ENCODE results near the gene MYMX. TPM values are rescaled to one million over a fixed set of nuclear protein-coding genes. Genes with fewer than 3 reads are reported as not detected.
"Not testable (repeated sequence)": the region's sequence is repeated elsewhere in the genome, so short reads cannot be mapped to it uniquely, and the experiment has no call there.

MYMX gene
- total and polyA plus RNA-seq, 2 donors from 2014 or later = 1.1 to 2.2 TPM

DNA sequence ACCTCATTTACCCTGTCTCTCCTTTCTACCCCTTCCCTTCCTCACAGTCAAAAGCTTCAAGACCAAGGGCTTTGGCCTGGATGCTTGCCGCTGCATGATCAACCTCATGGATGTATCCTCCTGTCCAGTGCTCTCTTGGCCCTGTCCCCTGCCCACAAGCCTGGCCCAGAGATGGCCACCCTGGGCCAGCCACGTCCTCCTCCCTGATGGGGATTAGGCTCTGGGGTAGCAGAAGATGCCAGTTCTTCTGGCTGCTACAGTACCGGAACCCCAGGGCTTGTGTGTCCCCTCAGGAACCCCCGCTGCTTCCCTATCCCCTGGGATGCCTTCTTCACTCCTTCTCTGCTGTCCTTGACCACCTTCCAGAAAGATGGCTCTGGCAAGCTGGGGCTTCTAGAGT lies 35.8 kb upstream of the MYMX start:
- intact Hi-C loops (cut with DNase I) = no loop called here
- no peaks in the 10 kb centered on the region for H3K9me3 ChIP-seq (ENCODE audit: control insufficient read depth in 2 of 3, insufficient read depth in 1 of 3, low read length in 3 of 3)
- FAIRE-seq (no peak), DNase-seq (peak in 1 of 5 donors; percentile 34)
- H3K27me3 ChIP-seq (ENCODE audit: control insufficient read depth, insufficient read depth, low read length) = no peaks in the 10 kb centered on the region
- TF ChIP-seq, protein P1, sequence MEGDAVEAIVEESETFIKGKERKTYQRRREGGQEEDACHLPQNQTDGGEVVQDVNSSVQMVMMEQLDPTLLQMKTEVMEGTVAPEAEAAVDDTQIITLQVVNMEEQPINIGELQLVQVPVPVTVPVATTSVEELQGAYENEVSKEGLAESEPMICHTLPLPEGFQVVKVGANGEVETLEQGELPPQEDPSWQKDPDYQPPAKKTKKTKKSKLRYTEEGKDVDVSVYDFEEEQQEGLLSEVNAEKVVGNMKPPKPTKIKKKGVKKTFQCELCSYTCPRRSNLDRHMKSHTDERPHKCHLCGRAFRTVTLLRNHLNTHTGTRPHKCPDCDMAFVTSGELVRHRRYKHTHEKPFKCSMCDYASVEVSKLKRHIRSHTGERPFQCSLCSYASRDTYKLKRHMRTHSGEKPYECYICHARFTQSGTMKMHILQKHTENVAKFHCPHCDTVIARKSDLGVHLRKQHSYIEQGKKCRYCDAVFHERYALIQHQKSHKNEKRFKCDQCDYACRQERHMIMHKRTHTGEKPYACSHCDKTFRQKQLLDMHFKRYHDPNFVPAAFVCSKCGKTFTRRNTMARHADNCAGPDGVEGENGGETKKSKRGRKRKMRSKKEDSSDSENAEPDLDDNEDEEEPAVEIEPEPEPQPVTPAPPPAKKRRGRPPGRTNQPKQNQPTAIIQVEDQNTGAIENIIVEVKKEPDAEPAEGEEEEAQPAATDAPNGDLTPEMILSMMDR (IDR thresholded peaks at IDR 0.05; ENCODE audit: borderline replicate concordance, extremely low read depth, insufficient read depth) = no peak
- H3K4me3 ChIP-seq (ENCODE audit: low read length in 3 of 3) = no peak overlapping the region
- H3K36me3 ChIP-seq (ENCODE audit: control insufficient read depth in 2 of 3, insufficient read depth in 3 of 3, low read length in 3 of 3) = no peaks in the 10 kb centered on the region
- no peak overlapping the region for H3K27ac ChIP-seq (ENCODE audit: low read depth in 2 of 2, low read length in 2 of 2)
- H3K9ac ChIP-seq (ENCODE audit: low read length in 3 of 3) = no peak overlapping the region
- no peaks in the 10 kb centered on the region for H3K4me1 ChIP-seq (ENCODE audit: control insufficient read depth in 2 of 3, insufficient read depth in 2 of 3, low read depth in 1 of 3, low read length in 3 of 3)

DNA sequence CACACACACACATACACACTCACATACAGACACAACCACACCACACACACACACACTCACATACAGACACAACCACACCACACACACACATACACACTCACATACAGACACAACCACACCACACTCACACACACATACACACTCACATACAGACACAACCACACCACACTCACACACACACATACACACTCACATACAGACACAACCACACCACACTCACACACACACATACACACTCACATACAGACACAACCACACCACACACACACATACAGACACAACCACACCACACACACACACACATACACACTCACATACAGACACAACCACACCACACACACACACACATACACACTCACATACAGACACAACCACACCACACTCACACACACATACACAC lies 34.9 kb upstream of the MYMX start:
- FAIRE-seq; H3K4me1 ChIP-seq (ENCODE audit: control insufficient read depth in 2 of 3, insufficient read depth in 2 of 3, low read depth in 1 of 3, low read length in 3 of 3); H3K27me3 ChIP-seq (ENCODE audit: control insufficient read depth, insufficient read depth, low read length); H3K4me3 ChIP-seq (ENCODE audit: low read length in 3 of 3); H3K9me3 ChIP-seq (ENCODE audit: control insufficient read depth in 2 of 3, insufficient read depth in 1 of 3, low read length in 3 of 3); intact Hi-C loops (cut with DNase I); H3K27ac ChIP-seq (ENCODE audit: low read depth in 2 of 2, low read length in 2 of 2); DNase-seq; H3K36me3 ChIP-seq (ENCODE audit: control insufficient read depth in 2 of 3, insufficient read depth in 3 of 3, low read length in 3 of 3); H3K9ac ChIP-seq (ENCODE audit: low read length in 3 of 3): not testable (repeated sequence)

DNA sequence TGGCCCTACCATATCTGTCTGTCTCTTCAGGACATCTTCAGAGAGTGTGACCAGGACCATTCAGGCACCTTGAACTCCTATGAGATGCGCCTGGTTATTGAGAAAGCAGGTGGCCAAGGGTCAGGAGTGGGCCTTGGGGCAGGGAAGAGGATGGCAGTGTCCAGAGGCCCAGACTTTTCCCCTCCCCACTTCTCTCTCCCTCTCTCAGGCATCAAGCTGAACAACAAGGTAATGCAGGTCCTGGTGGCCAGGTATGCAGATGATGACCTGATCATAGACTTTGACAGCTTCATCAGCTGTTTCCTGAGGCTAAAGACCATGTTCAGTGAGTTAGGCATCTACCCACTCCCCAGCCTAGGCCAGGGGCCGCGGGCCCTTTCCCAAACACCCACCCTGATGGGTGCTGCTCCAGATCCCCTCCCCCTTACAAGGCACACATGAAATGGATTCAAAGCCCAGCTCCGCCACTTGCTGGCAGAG lies 33.8 kb upstream of the MYMX start:
- H3K4me3 ChIP-seq (ENCODE audit: low read length in 3 of 3) = no peak overlapping the region
- FAIRE-seq (no peak), DNase-seq (no peak)
- H3K9ac ChIP-seq (ENCODE audit: low read length in 3 of 3) = no peak overlapping the region
- no peaks in the 10 kb centered on the region for H3K4me1 ChIP-seq (ENCODE audit: control insufficient read depth in 2 of 3, insufficient read depth in 2 of 3, low read depth in 1 of 3, low read length in 3 of 3)
- H3K27ac ChIP-seq (ENCODE audit: low read depth in 2 of 2, low read length in 2 of 2) = no peak overlapping the region
- no peaks in the 10 kb centered on the region for H3K36me3 ChIP-seq (ENCODE audit: control insufficient read depth in 2 of 3, insufficient read depth in 3 of 3, low read length in 3 of 3)
- TF ChIP-seq, protein P1 (IDR thresholded peaks at IDR 0.05; ENCODE audit: borderline replicate concordance, extremely low read depth, insufficient read depth) = no peak
- no peaks in the 10 kb centered on the region for H3K9me3 ChIP-seq (ENCODE audit: control insufficient read depth in 2 of 3, insufficient read depth in 1 of 3, low read length in 3 of 3)
- intact Hi-C loops (cut with DNase I) = no loop called here
- H3K27me3 ChIP-seq (ENCODE audit: control insufficient read depth, insufficient read depth, low read length) = no peaks in the 10 kb centered on the region

DNA sequence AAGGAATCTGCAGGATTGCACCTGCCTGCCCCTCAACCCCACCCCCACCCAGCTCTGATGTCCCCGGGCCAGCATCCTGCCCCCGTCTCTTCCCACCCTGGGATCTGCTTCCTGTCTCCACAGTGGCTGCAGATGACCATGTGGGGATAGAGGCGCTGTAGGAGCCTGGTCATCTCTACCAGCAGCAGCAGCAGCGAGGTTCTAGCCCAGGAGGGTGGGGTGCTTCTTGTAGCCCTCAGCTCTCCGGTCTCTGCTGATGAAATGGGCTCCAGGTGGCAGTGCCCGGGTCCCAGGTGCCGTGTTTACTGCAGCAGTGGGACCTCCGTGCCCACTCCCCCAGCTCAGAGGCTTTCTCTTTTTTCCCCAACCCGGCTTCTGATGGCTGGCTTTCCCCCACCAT lies 32.9 kb upstream of the MYMX start:
- intact Hi-C loops (cut with DNase I) = no loop called here
- FAIRE-seq = no peak
- Histone ChIP-seq H3K9me3 (ENCODE audit: control insufficient read depth in 2 of 3, insufficient read depth in 1 of 3, low read length in 3 of 3) (no peaks in the 10 kb centered on the region), H3K4me1 (ENCODE audit: control insufficient read depth in 2 of 3, insufficient read depth in 2 of 3, low read depth in 1 of 3, low read length in 3 of 3) (no peaks in the 10 kb centered on the region), H3K27ac (ENCODE audit: low read depth in 2 of 2, low read length in 2 of 2) (no peak overlapping the region), H3K9ac (ENCODE audit: low read length in 3 of 3) (no peak overlapping the region), H3K4me3 (ENCODE audit: low read length in 3 of 3) (no peak overlapping the region), H3K36me3 (ENCODE audit: control insufficient read depth in 2 of 3, insufficient read depth in 3 of 3, low read length in 3 of 3) (no peaks in the 10 kb centered on the region), H3K27me3 (ENCODE audit: control insufficient read depth, insufficient read depth, low read length) (no peaks in the 10 kb centered on the region)
- TF ChIP-seq, protein P1 (IDR thresholded peaks at IDR 0.05; ENCODE audit: borderline replicate concordance, extremely low read depth, insufficient read depth) = no peak
- no peak for DNase-seq

DNA sequence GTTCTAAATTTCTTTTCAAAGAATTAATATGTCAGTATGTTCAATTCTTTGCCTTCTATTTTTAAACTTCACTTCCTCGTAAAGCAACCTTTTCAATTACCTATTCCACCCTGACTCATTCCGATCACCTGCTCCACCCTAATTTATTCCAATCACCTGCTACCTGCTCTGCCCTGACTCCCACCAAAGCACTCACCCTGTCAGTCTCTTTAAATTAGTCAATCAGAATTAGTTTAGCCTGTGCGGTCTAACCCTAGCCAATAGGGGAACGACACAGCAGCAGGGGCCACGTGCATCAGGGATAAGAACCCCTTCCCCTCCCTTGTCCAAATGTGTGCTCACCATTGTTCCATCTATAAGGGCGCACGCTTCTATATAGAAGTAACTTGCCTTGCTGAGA lies 31.4 kb upstream of the MYMX start:
- intact Hi-C loops (cut with DNase I); FAIRE-seq; H3K9ac ChIP-seq (ENCODE audit: low read length in 3 of 3); H3K27me3 ChIP-seq (ENCODE audit: control insufficient read depth, insufficient read depth, low read length); H3K4me1 ChIP-seq (ENCODE audit: control insufficient read depth in 2 of 3, insufficient read depth in 2 of 3, low read depth in 1 of 3, low read length in 3 of 3); H3K9me3 ChIP-seq (ENCODE audit: control insufficient read depth in 2 of 3, insufficient read depth in 1 of 3, low read length in 3 of 3); H3K36me3 ChIP-seq (ENCODE audit: control insufficient read depth in 2 of 3, insufficient read depth in 3 of 3, low read length in 3 of 3); H3K27ac ChIP-seq (ENCODE audit: low read depth in 2 of 2, low read length in 2 of 2); H3K4me3 ChIP-seq (ENCODE audit: low read length in 3 of 3): not testable (repeated sequence)
- peak in 3 of 5 donors; percentile 3 to 42 (median 30) for DNase-seq

Measured in kidney (tissue), 14 donors.